Measurements from ENCODE around the gene CD79A.

Gene CD79A

DNA sequence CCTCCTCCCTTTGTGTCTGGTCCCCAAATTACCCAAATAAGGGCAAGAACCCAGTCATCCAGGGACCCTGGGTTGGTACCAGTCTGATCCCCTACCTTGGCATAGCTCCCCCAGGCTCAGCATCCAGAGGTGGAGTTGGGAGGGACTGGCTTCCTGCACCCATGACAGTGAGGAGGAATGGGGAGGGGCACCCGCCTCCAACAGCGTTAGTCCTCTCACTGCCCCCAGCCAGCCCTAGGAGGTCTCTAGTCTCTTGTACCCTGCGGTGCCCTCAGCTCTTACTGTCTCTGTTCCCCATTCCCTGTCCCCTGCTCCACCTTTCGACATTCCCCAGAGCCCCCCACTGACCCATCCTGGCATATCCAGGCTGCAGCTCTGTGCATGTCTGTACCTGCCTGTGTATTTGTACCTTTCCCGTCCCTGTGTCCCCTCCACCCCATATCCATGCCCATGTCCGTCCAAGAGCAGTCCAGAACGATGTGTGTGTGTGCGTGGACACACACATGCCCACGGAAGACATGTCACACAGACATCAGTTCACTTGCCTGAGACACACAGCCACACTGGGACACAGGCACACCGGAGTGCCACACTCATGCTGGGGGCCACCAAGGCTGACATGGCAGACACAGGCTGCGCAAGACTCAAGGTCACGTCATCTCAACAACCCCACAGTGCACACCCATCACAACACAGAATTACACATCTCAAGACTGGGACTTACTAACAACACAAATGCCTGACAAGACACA is 33.3 kb downstream of the CD79A start:
- H3K27ac ChIP-seq (replicated peaks): no peak overlapping the region
- TF ChIP-seq SPI1 (IDR thresholded peaks at IDR 0.05; ENCODE audit: borderline replicate concordance, low read depth) (no peak), POLR2AphosphoS5 (IDR thresholded peaks at IDR 0.05; ENCODE audit: low read depth) (peak; percentile 42; the same call in 1 of the 2 replicates)
- H3K4me3 ChIP-seq (replicated peaks; ENCODE audit: insufficient read depth, low read length): no peak overlapping the region
- H3K27me3 ChIP-seq (ENCODE audit: insufficient read depth, poor library complexity, severe bottlenecking): peaks cover 33% of the 10 kb centered on the region
- no peak for DNase-seq (ENCODE audit: low read depth in 1 of 2, low spot score in 1 of 2)

DNA sequence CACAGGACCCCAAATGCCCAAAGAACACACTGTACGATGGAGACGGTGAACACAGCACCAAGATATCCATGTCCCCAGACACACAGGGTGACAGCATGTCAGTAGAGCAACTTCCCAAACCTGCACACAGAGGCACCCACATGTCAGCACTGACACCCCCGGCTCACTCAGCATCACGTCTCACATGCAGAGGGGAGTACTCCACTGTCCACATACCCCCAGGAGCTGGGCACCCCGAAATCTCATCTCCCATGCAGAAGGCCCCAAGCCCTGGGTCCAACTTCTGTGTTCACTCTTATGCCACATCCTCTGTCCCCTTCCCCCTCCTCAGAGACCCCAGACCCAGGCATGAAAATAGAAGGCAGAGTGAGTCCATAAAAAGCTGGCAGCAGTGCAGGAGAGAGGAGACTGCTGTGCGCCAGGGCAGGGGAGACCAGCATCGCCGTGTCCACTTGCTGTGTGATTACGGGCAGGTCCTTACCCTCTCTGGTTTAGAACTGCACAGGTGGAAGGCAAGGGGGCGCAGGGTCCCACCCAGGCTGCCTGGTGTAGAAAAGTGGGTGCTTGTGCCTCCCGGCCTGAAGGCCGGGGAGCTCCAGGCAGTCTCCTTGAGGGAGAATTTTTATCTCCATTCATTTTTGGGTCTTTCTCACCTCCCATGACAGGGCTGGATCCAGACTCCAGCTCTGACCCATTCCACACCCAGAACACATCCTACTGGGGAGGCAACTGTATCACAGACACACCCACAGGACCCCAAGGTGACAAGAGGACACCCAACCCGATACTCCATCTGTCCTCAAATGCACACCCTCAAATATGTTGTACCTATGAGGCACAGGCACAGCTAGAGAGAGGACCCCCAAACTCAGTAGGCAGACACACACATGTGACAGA is 34.2 kb downstream of the CD79A start:
- H3K4me3 ChIP-seq (replicated peaks; ENCODE audit: insufficient read depth, low read length): no peak overlapping the region
- peaks cover 41% of the 10 kb centered on the region for H3K27me3 ChIP-seq (ENCODE audit: insufficient read depth, poor library complexity, severe bottlenecking)
- H3K27ac ChIP-seq (replicated peaks): no peak overlapping the region
- TF ChIP-seq, protein P1, sequence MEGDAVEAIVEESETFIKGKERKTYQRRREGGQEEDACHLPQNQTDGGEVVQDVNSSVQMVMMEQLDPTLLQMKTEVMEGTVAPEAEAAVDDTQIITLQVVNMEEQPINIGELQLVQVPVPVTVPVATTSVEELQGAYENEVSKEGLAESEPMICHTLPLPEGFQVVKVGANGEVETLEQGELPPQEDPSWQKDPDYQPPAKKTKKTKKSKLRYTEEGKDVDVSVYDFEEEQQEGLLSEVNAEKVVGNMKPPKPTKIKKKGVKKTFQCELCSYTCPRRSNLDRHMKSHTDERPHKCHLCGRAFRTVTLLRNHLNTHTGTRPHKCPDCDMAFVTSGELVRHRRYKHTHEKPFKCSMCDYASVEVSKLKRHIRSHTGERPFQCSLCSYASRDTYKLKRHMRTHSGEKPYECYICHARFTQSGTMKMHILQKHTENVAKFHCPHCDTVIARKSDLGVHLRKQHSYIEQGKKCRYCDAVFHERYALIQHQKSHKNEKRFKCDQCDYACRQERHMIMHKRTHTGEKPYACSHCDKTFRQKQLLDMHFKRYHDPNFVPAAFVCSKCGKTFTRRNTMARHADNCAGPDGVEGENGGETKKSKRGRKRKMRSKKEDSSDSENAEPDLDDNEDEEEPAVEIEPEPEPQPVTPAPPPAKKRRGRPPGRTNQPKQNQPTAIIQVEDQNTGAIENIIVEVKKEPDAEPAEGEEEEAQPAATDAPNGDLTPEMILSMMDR (IDR thresholded peaks at IDR 0.05; ENCODE audit: insufficient read depth, low read length): no peak
- peak; percentile 40 for TF ChIP-seq POLR2AphosphoS5 (IDR thresholded peaks at IDR 0.05; ENCODE audit: low read depth)
- peak in 1 of 2 experiments; percentile 11 for DNase-seq (ENCODE audit: low read depth in 1 of 2, low spot score in 1 of 2)

- H3K27me3 ChIP-seq (ENCODE audit: insufficient read depth, poor library complexity, severe bottlenecking): peaks cover 48% of the 10 kb centered on the region
- H3K4me3 ChIP-seq (replicated peaks; ENCODE audit: insufficient read depth, low read length): no peak overlapping the region
- H3K27ac ChIP-seq (replicated peaks): no peak overlapping the region
- DNase-seq (ENCODE audit: low read depth in 1 of 2, low spot score in 1 of 2): no peak
- TF ChIP-seq GABPA (IDR thresholded peaks at IDR 0.05; ENCODE audit: low read depth): no peak
- TF ChIP-seq, protein P1 (IDR thresholded peaks at IDR 0.05; ENCODE audit: insufficient read depth, low read length): no peak
- TF ChIP-seq POLR2AphosphoS5 (IDR thresholded peaks at IDR 0.05; ENCODE audit: low read depth): no peak
- TF ChIP-seq REST (IDR thresholded peaks at IDR 0.05; ENCODE audit: insufficient replicate concordance, low read depth): no peak
- TF ChIP-seq SPI1 (IDR thresholded peaks at IDR 0.05; ENCODE audit: borderline replicate concordance, low read depth): no peak
Measured at GRCh38 chr19:41911889-41912731, 35.0 kb downstream of the CD79A start.

DNA sequence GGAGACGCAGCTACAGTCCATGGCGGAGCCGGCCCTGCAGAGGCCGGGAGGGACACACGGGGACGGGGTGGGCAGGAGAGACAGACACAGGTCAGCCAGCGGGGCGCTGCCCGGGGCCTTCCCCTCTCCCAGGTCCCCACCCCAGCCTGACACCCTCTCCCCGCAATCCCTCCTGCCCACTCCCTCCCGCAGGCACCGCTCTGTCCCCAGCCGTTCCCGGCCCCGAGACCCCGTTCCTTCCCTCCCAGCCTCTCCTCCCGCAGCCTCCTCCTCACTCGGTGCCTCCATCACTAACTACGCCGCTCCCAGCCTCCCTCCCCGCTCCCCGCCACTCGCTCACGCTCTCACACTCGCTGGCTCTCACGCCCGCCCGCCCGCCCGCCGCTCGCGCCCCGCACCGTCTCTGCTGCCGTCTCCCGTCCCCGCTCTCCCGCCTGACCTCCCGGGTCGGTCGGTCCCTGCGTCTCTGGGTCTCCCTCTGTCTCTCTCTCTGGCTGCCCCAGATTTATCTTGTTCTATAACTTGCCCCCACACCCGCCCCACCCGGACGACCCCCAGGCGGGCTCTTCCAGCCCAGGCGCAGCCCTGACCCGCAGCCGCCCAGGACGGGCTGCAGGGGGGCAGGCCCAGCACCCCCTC is 35.9 kb downstream of the CD79A start:
- H3K4me3 ChIP-seq (replicated peaks; ENCODE audit: insufficient read depth, low read length): no peak overlapping the region
- TF ChIP-seq GABPA (IDR thresholded peaks at IDR 0.05; ENCODE audit: low read depth) (no peak), POLR2AphosphoS5 (IDR thresholded peaks at IDR 0.05; ENCODE audit: low read depth) (no peak), REST (IDR thresholded peaks at IDR 0.05; ENCODE audit: insufficient replicate concordance, low read depth) (no peak), SPI1 (IDR thresholded peaks at IDR 0.05; ENCODE audit: borderline replicate concordance, low read depth) (no peak)
- TF ChIP-seq, protein P1 (IDR thresholded peaks at IDR 0.05; ENCODE audit: insufficient read depth, low read length): no peak
- DNase-seq (ENCODE audit: low read depth in 1 of 2, low spot score in 1 of 2): no peak
- H3K27ac ChIP-seq (replicated peaks): no peak overlapping the region
- H3K27me3 ChIP-seq (ENCODE audit: insufficient read depth, poor library complexity, severe bottlenecking): peaks cover 55% of the 10 kb centered on the region

Measured in HL-60 (cell line).